ENCODE results near the gene ACD. TPM values are rescaled to one million over a fixed set of nuclear protein-coding genes. Genes with fewer than 3 reads are reported as not detected.
A peak's percentile ranks its signal among the peaks of the same experiment; 100 is the strongest.

The ACD gene
- total RNA-seq, 1 experiment from 2014 or later = 34.1 TPM

- no peak overlapping the region for H3K27ac ChIP-seq (ENCODE audit: insufficient read length, low read depth, low read length)
- no peak overlapping the region for H2BK15ac ChIP-seq (ENCODE audit: low read depth, low read length)
- no peak overlapping the region for H3K23ac ChIP-seq (ENCODE audit: insufficient read length, low read depth, low read length)
- Mint-ChIP-seq H3K27me3 (ENCODE audit: low read depth) (no peaks in the 10 kb centered on the region), H3K36me3 (ENCODE audit: insufficient read depth in 1 of 3, low read depth in 3 of 3) (peaks cover 3 to 6% (median 5%) of the 10 kb centered on the region in 3 experiments; a peak in 4 of 7 replicates), H3K27ac (peak overlapping the region in 1 of 3 experiments; percentile 53; a peak in 1 of 7 replicates), H3K4me3 (no peak overlapping the region), H3K4me1 (peaks cover 3 to 4% of the 10 kb centered on the region in 2 experiments; a peak in 3 of 4 replicates), H3K9me3 (peaks cover 0 to 4% of the 10 kb centered on the region in 2 experiments; a peak in 2 of 5 replicates)
- H2BK12ac ChIP-seq (ENCODE audit: insufficient read length, low read depth, low read length) = no peak overlapping the region
- H4K20me1 ChIP-seq (ENCODE audit: control insufficient read depth, insufficient read depth, insufficient read length) = no peaks in the 10 kb centered on the region
- H3K27me3 ChIP-seq (ENCODE audit: insufficient read depth, low read length) = no peaks in the 10 kb centered on the region
- DNase-seq = no peak
- no peak overlapping the region for H2BK120ac ChIP-seq (ENCODE audit: low read depth, low read length, poor library complexity, severe bottlenecking)
- no peak overlapping the region for H2BK5ac ChIP-seq (ENCODE audit: insufficient read length, low read length)
- H3K9ac ChIP-seq (ENCODE audit: extremely low read depth, insufficient read length, low read length) = no peak overlapping the region
- no peak overlapping the region for H3K18ac ChIP-seq (ENCODE audit: insufficient read length, low read depth, low read length)
- no CpG with 5 or more reads among the region's 4 CpGs for WGBS (ENCODE audit: extremely low coverage, insufficient read length, low lambda C conversion rate)
- no peaks in the 10 kb centered on the region for H3K4me1 ChIP-seq (ENCODE audit: insufficient read depth, low read length)
- H2AK5ac ChIP-seq (ENCODE audit: insufficient read length, low read length) = no peak overlapping the region
- H3K14ac ChIP-seq (ENCODE audit: insufficient read depth, low read length) = no peak overlapping the region
- no peak overlapping the region for H4K5ac ChIP-seq (ENCODE audit: insufficient read length, low read depth, low read length)
- H2BK20ac ChIP-seq (ENCODE audit: low read depth, low read length, poor library complexity, severe bottlenecking) = no peak overlapping the region
- H3K9me3 ChIP-seq (ENCODE audit: control insufficient read depth, low read depth, low read length) = no peaks in the 10 kb centered on the region
- no peaks in the 10 kb centered on the region for H3K79me2 ChIP-seq (ENCODE audit: insufficient read depth, low read length)
- H4K8ac ChIP-seq (replicated peaks; ENCODE audit: insufficient read length, low read depth, low read length) = no peak overlapping the region
- H3K79me1 ChIP-seq (ENCODE audit: insufficient read depth, low read depth, low read length, poor library complexity, severe bottlenecking) = no peaks in the 10 kb centered on the region
- H3K4me2 ChIP-seq (ENCODE audit: insufficient read depth, insufficient read length, low read length) = no peak overlapping the region
- H3K56ac ChIP-seq (ENCODE audit: insufficient read length, low read depth, low read length) = no peak overlapping the region
- H3K4ac ChIP-seq (ENCODE audit: low read depth, low read length) = no peak overlapping the region
- no peak overlapping the region for H3T11ph ChIP-seq (ENCODE audit: low read length)
- TF ChIP-seq, protein P1, sequence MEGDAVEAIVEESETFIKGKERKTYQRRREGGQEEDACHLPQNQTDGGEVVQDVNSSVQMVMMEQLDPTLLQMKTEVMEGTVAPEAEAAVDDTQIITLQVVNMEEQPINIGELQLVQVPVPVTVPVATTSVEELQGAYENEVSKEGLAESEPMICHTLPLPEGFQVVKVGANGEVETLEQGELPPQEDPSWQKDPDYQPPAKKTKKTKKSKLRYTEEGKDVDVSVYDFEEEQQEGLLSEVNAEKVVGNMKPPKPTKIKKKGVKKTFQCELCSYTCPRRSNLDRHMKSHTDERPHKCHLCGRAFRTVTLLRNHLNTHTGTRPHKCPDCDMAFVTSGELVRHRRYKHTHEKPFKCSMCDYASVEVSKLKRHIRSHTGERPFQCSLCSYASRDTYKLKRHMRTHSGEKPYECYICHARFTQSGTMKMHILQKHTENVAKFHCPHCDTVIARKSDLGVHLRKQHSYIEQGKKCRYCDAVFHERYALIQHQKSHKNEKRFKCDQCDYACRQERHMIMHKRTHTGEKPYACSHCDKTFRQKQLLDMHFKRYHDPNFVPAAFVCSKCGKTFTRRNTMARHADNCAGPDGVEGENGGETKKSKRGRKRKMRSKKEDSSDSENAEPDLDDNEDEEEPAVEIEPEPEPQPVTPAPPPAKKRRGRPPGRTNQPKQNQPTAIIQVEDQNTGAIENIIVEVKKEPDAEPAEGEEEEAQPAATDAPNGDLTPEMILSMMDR (conservative IDR thresholded peaks at IDR 0.05) = no peak
- no peak overlapping the region for H4K91ac ChIP-seq (ENCODE audit: insufficient read length, low read depth, low read length)
- no peaks in the 10 kb centered on the region for H3K23me2 ChIP-seq (ENCODE audit: insufficient read length, low read depth, low read length, poor library complexity, severe bottlenecking)
- no peak overlapping the region for H2AFZ ChIP-seq (ENCODE audit: low read length)
Measured at GRCh38 chr16:67697422-67698185, 37.5 kb upstream of the ACD start.

Measured in H9 (cell line).